HepG2 (cell line): ENCODE data around the gene MUC6. TPM values are rescaled to one million over a fixed set of nuclear protein-coding genes. Genes with fewer than 3 reads are reported as not detected.

Experiments used
- CBFB ChIP-seq: sonication (generic); formaldehyde crosslinking; IDR thresholded peaks from 2 replicates; pipeline ENCODE4 v1.4.0; 2020; ENCODE audit warnings: missing genetic modification reagents
- PPARG ChIP-seq: conservative IDR thresholded peaks from 2 replicates; pipeline ENCODE4 v1.6.1; 2016; ENCODE audit warnings: missing biosample characterization, missing genetic modification reagents
- SETDB1 ChIP-seq: sonication (generic); formaldehyde crosslinking; IDR thresholded peaks from 2 replicates; pipeline ENCODE4 v1.5.1; 2020; ENCODE audit warnings: missing genetic modification reagents, mild to moderate bottlenecking, borderline replicate concordance
- TIGD3 ChIP-seq: sonication (generic); formaldehyde crosslinking; IDR thresholded peaks from 2 replicates; pipeline ENCODE4 v1.5.1; 2020; ENCODE audit warnings: mild to moderate bottlenecking, missing genetic modification reagents, borderline replicate concordance
- ZNF326 ChIP-seq: sonication (generic); formaldehyde crosslinking; IDR thresholded peaks from 2 replicates; pipeline ENCODE4 v1.4.0; 2020; ENCODE audit warnings: missing genetic modification reagents, borderline replicate concordance
- ZNF460 ChIP-seq: sonication (generic); formaldehyde crosslinking; IDR thresholded peaks from 2 replicates; pipeline ENCODE4 v1.5.1; 2020; ENCODE audit warnings: missing genetic modification reagents, mild to moderate bottlenecking, borderline replicate concordance
- ZNF639 ChIP-seq: conservative IDR thresholded peaks from 2 replicates; pipeline ENCODE4 v1.6.1; 2018; ENCODE audit warnings: missing genetic modification reagents
- ZNF75D ChIP-seq: sonication (generic); formaldehyde crosslinking; IDR thresholded peaks from 2 replicates; pipeline ENCODE4 v1.8.1; 2023; ENCODE audit warnings: missing genetic modification reagents, mild to moderate bottlenecking, borderline replicate concordance
- polyA plus RNA-seq, 8 experiments: library from polyadenylated mRNA; depleted of rRNA in 3 of 8; stranded (reverse) in 7 of 8; unstranded in 1 of 8; fragments of >200 nt; fragmentation: Illumina TruSeq in 4 of 8; extraction: Trizol in 4 of 8; gene quantifications; 2 replicates each; pipeline versions ENCODE4 v1.2.1 to v1.2.3, GENCODE V29; 2011 to 2016; ENCODE audit warnings: low read depth in 4 of 8, missing spikeins in 1 of 8, mixed read lengths in 1 of 8; ENCODE audit not compliant: insufficient read depth in 1 of 8
- total RNA-seq, 5 experiments: library from RNA; depleted of rRNA; stranded (reverse); fragments of >200 nt; fragmentation: Illumina TruSeq; extraction: Trizol; gene quantifications; 2 replicates each; pipeline ENCODE4 v1.2.3, GENCODE V29; 2016; ENCODE audit warnings: low read depth in 1 of 5

Gene MUC6
- total and polyA plus RNA-seq, 2 of the 13 experiments (the other 11 are each of a cell fraction or from before 2014, with no cell fraction given), result not detected

GRCh38 chr11:1051356-1052132 is 15.0 kb upstream of the MUC6 start (continued):
- TF ChIP-seq ZNF639 (CRISPR knock-in tag), result 0 out of 2 replicates have a peak, but pooled peaks have one; percentile 38
- no peak for TF ChIP-seq ZNF75D (CRISPR knock-in tag)
- no peak for TF ChIP-seq ZNF460
- 0 out of 2 replicates have a peak, but pooled peaks have one; percentile 6 for TF ChIP-seq CBFB (CRISPR knock-in tag)
- no peak for TF ChIP-seq TIGD3
- TF ChIP-seq PPARG (CRISPR knock-in tag), result no peak
- no peak for TF ChIP-seq ZNF326 (CRISPR knock-in tag)
- TF ChIP-seq SETDB1 (CRISPR knock-in tag), result no peak
